ENCODE measurements around the gene P2RX6.
A peak's percentile ranks its signal among the peaks of the same experiment; 100 is the strongest.
"Not testable (repeated sequence)": the region's sequence is repeated elsewhere in the genome, so short reads cannot be mapped to it uniquely, and the experiment has no call there.

The P2RX6 gene

GRCh38 chr22:21000987-21001600 lies 13.9 kb upstream of the P2RX6 start:
- Mint-ChIP-seq H3K9me3 (no peaks in the 10 kb centered on the region), H3K27ac (ENCODE audit: low read depth) (peak overlapping the region; percentile 98), H3K4me1 (peaks cover 29% of the 10 kb centered on the region), H3K36me3 (ENCODE audit: insufficient read depth) (peaks cover 31% of the 10 kb centered on the region), H3K4me3 (peak overlapping the region; percentile 94), H3K27me3 (no peaks in the 10 kb centered on the region)
- DNase-seq (ENCODE audit: low spot score in 2 of 2) (no peak), ATAC-seq (replicated peaks; ENCODE audit: extremely low read depth, poor library complexity, severe bottlenecking) (no peak)

- Mint-ChIP-seq H3K4me3 (peak within 1 kb of the TSS; percentile 94), H3K27me3 (no peaks in the 10 kb centered on the region), H3K4me1 (peaks cover 29% of the 10 kb centered on the region), H3K36me3 (ENCODE audit: insufficient read depth) (peaks cover 29% of the 10 kb centered on the region), H3K9me3 (no peaks in the 10 kb centered on the region), H3K27ac (ENCODE audit: low read depth) (peak within 1 kb of the TSS; percentile 98)
- peak; percentile 93 to 94 for DNase-seq (ENCODE audit: low spot score in 2 of 2)
- peak; percentile 92 for ATAC-seq (replicated peaks; ENCODE audit: extremely low read depth, poor library complexity, severe bottlenecking)
Observed at GRCh38 chr22:21001601-21002325, 13.2 kb upstream of the P2RX6 start, which contains the start of gene THAP7. Gene THAP7, minus strand, starts transcription at chr22:21002118. Its CDS starts 207 bp downstream, at chr22:21001911.

- Mint-ChIP-seq H3K4me1 (peaks cover 29% of the 10 kb centered on the region), H3K27ac (ENCODE audit: low read depth) (peak overlapping the region; percentile 98), H3K9me3 (no peaks in the 10 kb centered on the region), H3K27me3 (no peaks in the 10 kb centered on the region), H3K36me3 (ENCODE audit: insufficient read depth) (peaks cover 24% of the 10 kb centered on the region), H3K4me3 (peak overlapping the region; percentile 94)
- DNase-seq (ENCODE audit: low spot score in 2 of 2) (no peak), ATAC-seq (replicated peaks; ENCODE audit: extremely low read depth, poor library complexity, severe bottlenecking) (no peak)
Observed at GRCh38 chr22:21003782-21004181, 11.2 kb upstream of the P2RX6 start.

- not testable (repeated sequence) for ATAC-seq (replicated peaks; ENCODE audit: extremely low read depth, poor library complexity, severe bottlenecking); H3K27ac Mint-ChIP-seq (ENCODE audit: low read depth); H3K9me3 Mint-ChIP-seq; H3K4me3 Mint-ChIP-seq; H3K27me3 Mint-ChIP-seq; H3K36me3 Mint-ChIP-seq (ENCODE audit: insufficient read depth); H3K4me1 Mint-ChIP-seq; DNase-seq (ENCODE audit: low spot score in 2 of 2)
Observed at GRCh38 chr22:21009208-21009607, 5.8 kb upstream of the P2RX6 start.

GRCh38 chr22:21009638-21010425 lies 5.1 kb upstream of the P2RX6 start:
- no peaks in the 10 kb centered on the region for H3K27me3 Mint-ChIP-seq
- H3K4me3 Mint-ChIP-seq, result no peak overlapping the region
- no peaks in the 10 kb centered on the region for H3K36me3 Mint-ChIP-seq (ENCODE audit: insufficient read depth)
- ATAC-seq (replicated peaks; ENCODE audit: extremely low read depth, poor library complexity, severe bottlenecking) (no peak), DNase-seq (ENCODE audit: low spot score in 2 of 2) (no peak)
- H3K9me3 Mint-ChIP-seq, result no peaks in the 10 kb centered on the region
- H3K4me1 Mint-ChIP-seq, result peaks cover 11% of the 10 kb centered on the region
- H3K27ac Mint-ChIP-seq (ENCODE audit: low read depth), result no peak overlapping the region

GRCh38 chr22:21010426-21011113 lies 4.4 kb upstream of the P2RX6 start:
- no peak overlapping the region for H3K4me3 Mint-ChIP-seq
- ATAC-seq (replicated peaks; ENCODE audit: extremely low read depth, poor library complexity, severe bottlenecking), result no peak

GRCh38 chr22:21012446-21013407 lies 2.2 kb upstream of the P2RX6 start:
- no peaks in the 10 kb centered on the region for H3K9me3 Mint-ChIP-seq
- peak overlapping the region; percentile 95 for H3K27ac Mint-ChIP-seq (ENCODE audit: low read depth)
- ATAC-seq (replicated peaks; ENCODE audit: extremely low read depth, poor library complexity, severe bottlenecking), result no peak
- no peaks in the 10 kb centered on the region for H3K27me3 Mint-ChIP-seq
- H3K4me3 Mint-ChIP-seq, result peak overlapping the region; percentile 38
- peaks cover 27% of the 10 kb centered on the region for H3K4me1 Mint-ChIP-seq
- no peaks in the 10 kb centered on the region for H3K36me3 Mint-ChIP-seq (ENCODE audit: insufficient read depth)
- no peak for DNase-seq (ENCODE audit: low spot score in 2 of 2)

More at GRCh38 chr22:21010426-21011113, 4.4 kb upstream of the P2RX6 start:
- no peak overlapping the region for H3K27ac Mint-ChIP-seq (ENCODE audit: low read depth)
- no peaks in the 10 kb centered on the region for H3K27me3 Mint-ChIP-seq
- no peaks in the 10 kb centered on the region for H3K36me3 Mint-ChIP-seq (ENCODE audit: insufficient read depth)
- peaks cover 17% of the 10 kb centered on the region for H3K4me1 Mint-ChIP-seq
- no peak for DNase-seq (ENCODE audit: low spot score in 2 of 2)
- no peaks in the 10 kb centered on the region for H3K9me3 Mint-ChIP-seq

GRCh38 chr22:21013657-21014201 lies 1.2 kb upstream of the P2RX6 start:
- Mint-ChIP-seq H3K27me3 (no peaks in the 10 kb centered on the region), H3K4me1 (peaks cover 27% of the 10 kb centered on the region), H3K4me3 (peak overlapping the region; percentile 80), H3K36me3 (ENCODE audit: insufficient read depth) (no peaks in the 10 kb centered on the region), H3K27ac (ENCODE audit: low read depth) (peak overlapping the region; percentile 95), H3K9me3 (no peaks in the 10 kb centered on the region)
- DNase-seq (ENCODE audit: low spot score in 2 of 2) (no peak), ATAC-seq (replicated peaks; ENCODE audit: extremely low read depth, poor library complexity, severe bottlenecking) (no peak)

- peak overlapping the region; percentile 80 for H3K4me3 Mint-ChIP-seq
- no peaks in the 10 kb centered on the region for H3K27me3 Mint-ChIP-seq
- no peaks in the 10 kb centered on the region for H3K36me3 Mint-ChIP-seq (ENCODE audit: insufficient read depth)
- no peaks in the 10 kb centered on the region for H3K9me3 Mint-ChIP-seq
- ATAC-seq (replicated peaks; ENCODE audit: extremely low read depth, poor library complexity, severe bottlenecking) (peak; percentile 89), DNase-seq (ENCODE audit: low spot score in 2 of 2) (peak; percentile 69 to 79)
- peaks cover 27% of the 10 kb centered on the region for H3K4me1 Mint-ChIP-seq
- peak overlapping the region; percentile 95 for H3K27ac Mint-ChIP-seq (ENCODE audit: low read depth)
Observed at GRCh38 chr22:21014202-21014725, 701 bp upstream of the P2RX6 start.

GRCh38 chr22:21015466-21016006 lies 571 bp downstream of the P2RX6 start:
- Mint-ChIP-seq H3K27me3 (no peaks in the 10 kb centered on the region), H3K4me1 (peaks cover 27% of the 10 kb centered on the region), H3K36me3 (ENCODE audit: insufficient read depth) (no peaks in the 10 kb centered on the region), H3K9me3 (no peaks in the 10 kb centered on the region), H3K4me3 (no peak overlapping the region), H3K27ac (ENCODE audit: low read depth) (peak overlapping the region; percentile 95)
- ATAC-seq (replicated peaks; ENCODE audit: extremely low read depth, poor library complexity, severe bottlenecking) (no peak), DNase-seq (ENCODE audit: low spot score in 2 of 2) (no peak)
